NCI-H1105 (cell line): Measurements from ENCODE around the gene SVIP.

Source experiments
- DNase-seq: peaks from one replicate; lab custom pipeline; 2025; lab: John Stamatoyannopoulos, UW

Gene SVIP

DNA sequence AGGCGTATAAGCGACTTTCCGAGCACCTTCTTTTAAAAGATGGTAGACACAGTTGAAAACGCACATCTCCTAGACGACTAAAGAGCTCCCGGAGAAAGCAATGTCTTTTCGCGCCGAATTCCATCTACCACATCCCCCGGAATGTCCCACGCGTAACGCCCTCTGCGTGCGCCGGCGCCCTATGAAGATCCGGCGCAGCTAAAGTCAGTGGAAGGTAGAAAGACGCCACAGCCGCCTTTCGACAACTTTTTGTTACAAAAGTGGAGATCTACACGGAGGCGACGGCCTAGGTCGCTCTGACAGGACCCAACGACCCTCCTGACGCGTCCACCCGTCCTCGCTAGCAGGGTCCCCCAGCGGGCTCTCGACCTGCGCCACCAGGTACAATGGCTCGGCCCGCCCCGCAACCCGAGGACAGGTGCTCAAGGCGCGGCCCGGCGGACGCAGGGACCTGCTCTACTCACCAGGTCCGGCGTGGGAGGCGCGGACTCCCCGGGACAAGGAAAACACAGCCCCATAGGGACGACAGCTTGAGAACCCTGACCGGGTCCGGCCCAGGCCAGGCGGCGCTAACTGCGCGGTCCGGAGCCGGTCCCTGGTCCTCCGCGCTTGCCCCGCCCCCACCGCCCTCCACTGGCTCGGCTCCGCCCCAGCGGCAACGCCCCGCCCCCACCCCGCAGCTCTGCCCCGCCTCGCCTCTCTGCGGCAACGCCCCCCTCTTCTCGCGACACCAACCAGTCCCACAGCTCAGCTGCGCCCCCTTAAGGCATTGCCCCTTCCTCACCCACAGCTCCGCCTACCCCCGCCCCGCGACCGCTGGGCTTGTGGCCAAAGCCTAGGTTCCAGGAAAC lies at the start of gene SVIP:
TSS of gene SVIP (minus strand) at position 571 of the 851 bp plus-strand sequence. CDS start at position 518, 53 bp downstream.
- peak; percentile 97 for DNase-seq

- no peak for DNase-seq
Measured at GRCh38 chr11:22878604-22879003, 49.0 kb upstream of the SVIP start.

- no peak for DNase-seq
Measured at GRCh38 chr11:22878039-22878438, 48.4 kb upstream of the SVIP start.

DNA sequence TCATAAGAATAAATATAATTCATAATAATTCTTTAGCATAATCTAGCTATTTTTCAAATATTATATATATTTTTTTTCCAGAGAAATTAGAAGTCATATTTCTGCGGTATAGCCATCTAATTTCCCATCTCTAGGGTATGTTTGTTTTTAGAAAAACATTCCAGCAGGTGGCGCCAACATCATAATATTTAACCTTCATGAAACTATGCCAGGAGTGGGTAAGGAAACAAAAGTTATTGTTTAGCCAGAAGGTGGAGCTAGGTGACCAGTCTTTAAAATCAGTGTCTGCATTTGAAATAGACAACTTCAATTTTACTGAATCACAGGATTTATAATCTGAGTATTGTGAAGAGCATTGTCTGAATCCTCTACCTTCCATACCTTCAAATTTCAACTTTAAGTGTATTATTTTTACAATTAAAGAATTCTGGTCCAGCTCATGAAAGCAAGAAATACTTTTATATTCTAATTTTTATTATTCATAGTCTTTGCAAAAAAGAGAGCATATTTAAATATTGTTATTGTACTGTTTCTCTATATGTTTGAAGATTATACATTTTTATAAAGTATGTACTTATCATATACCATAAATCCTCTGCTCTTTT lies 46.4 kb upstream of the SVIP start:
- DNase-seq = peak; percentile 89

GRCh38 chr11:22869325-22869724 lies 39.7 kb upstream of the SVIP start:
- no peak for DNase-seq

- no peak for DNase-seq
Measured at GRCh38 chr11:22860241-22860640, 30.6 kb upstream of the SVIP start, which contains the start of gene CCDC179. Gene CCDC179 (minus strand): TSS chr11:22860474. CDS start chr11:22860421, 53 bp downstream.

GRCh38 chr11:22859756-22860155 lies 30.2 kb upstream of the SVIP start:
- DNase-seq = no peak

DNA sequence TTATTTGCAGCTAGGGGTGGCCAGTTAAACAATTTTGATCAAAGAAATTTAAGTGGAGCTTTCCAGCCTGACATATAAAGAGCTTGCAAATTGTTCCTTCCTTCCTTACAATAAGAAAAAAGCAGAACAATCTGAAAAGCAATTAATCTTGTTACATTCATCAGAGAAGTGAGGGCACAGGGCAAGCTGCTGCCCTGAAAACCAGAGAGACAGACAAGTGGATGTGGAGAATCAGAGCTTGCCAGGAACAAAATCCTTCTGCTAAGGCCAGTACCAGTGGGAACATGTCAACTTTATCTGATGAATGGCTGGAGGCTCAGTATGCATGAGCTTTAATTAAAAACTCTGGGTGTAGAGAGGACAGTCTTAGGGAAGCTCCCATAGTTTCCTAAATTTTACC lies 21.9 kb upstream of the SVIP start:
- no peak for DNase-seq

GRCh38 chr11:22846726-22847125 lies 17.1 kb upstream of the SVIP start:
- no peak for DNase-seq

DNA sequence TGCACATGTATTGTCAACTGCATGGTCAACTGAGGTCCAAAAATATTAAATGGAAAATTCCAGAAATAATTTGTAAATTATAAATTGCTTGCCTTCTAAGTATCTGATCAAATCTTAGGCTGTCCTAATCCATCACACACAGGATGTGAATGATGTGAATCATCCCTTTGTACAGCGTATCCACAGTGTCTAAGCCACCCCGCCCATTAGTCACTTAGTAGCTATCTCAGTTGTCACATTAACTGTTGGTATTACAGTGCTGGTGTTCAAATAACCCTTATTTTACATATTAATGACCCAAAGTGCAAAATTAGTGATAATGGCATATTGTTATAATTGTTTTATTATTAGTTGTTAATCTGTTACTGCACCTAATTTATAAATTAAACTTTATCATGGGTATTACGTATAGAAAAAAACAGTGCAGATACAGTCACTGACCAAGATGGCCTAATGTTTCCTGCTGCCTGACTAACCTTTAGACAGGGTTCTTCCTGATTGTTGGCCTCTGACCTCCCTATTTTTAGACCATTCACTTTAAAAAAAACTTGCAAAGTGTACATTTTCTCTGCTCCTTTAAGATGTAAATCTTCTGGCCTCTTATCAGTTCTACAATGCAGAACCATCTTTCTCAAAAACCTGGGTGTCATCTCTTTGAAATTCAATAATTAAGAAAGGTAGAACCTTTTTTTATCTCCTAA lies 2.9 kb upstream of the SVIP start:
- no peak for DNase-seq

DNA sequence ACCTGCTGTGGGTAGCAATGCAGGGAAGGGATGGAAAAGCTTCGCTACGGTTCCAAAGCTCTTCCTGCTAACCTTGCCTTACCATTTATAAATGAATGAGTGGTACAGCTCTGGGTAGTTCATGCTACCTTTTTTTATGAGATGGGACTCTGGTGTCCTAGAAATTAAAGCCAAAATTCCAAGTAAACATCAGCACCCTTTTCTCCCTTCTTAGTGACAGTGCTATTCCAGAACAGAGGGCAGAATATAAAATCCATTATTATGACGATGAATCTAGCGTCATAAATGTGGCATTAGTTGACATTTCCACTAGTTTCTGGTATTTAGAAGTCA lies 447 bp upstream of the SVIP start:
- no peak for DNase-seq

- no peak for DNase-seq
Measured at GRCh38 chr11:22828373-22828772, 1.2 kb downstream of the SVIP start.

- DNase-seq = no peak
Measured at GRCh38 chr11:22822203-22822602, 7.4 kb downstream of the SVIP start.

GRCh38 chr11:22809893-22810292 lies 19.7 kb downstream of the SVIP start:
- no peak for DNase-seq

DNA sequence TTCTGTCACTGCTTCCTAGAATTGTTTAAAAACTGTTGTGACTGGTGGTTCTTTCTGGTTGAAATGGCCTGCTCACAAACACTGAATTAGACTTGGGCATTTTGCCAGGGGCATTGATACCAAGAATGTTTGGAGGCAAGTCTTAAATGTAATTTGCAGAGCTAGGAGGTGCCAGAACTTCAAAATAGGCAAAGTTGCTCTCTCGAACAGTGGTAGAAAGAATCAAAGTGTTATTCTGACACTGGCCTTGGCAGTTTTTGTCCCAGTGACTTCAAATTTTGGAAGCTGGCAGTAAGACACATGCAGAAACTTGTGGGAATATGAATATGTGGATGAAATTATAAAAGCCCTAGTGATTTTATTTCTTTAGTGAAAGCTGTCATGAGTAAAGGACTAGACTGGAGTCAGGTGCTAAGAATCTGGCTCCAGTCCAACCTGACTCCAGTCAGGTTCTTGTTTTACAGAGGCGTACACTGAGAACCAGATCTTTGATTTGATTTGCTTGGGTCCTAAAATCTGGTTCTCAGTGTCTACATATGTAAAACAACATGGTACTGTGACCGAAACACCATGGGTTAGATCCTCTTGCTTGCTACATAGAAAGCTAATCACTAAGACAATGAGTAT lies 20.9 kb downstream of the SVIP start:
- DNase-seq = peak; percentile 3

GRCh38 chr11:22807855-22808570 lies 21.6 kb downstream of the SVIP start:
- DNase-seq = no peak

DNA sequence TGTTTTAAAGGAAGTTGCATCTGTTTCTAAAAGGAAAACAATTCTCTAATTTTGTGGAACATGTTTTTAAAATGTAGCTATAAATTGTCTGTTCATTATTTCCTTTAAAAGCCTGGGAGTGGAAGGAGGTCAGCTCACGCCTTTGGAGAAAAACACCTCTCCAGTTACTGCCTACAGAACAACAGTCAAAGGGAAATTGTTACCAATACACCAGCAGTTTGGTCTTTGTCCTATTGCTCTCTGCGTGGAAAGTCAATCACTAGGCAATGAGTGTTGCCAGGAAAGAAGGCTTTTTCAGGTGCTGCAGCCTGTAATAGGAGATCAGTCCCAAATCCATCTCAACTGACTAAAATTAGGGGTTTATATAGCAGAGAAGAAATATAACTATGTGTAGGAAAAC lies 22.2 kb downstream of the SVIP start:
- DNase-seq = no peak

DNA sequence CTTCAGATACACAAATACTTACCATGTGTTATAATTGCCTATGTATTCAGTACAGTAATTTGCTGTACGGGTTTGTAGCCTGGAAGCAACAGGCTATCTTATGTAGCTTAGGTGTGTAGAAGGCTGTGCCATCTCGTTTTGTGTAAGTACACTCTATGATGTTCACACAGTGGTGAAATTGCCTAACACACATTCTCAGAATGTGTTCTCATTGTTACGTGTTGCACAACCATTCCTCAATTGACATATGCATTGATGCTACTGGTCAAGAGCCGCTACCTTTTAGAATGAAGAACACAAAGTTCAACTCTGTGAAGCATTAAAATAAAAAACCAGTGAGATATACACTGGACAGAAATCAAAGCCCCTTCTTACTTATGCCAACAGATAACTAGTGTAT lies 26.7 kb downstream of the SVIP start:
- DNase-seq = no peak

GRCh38 chr11:22800482-22800881 lies 29.1 kb downstream of the SVIP start:
- no peak for DNase-seq

DNA sequence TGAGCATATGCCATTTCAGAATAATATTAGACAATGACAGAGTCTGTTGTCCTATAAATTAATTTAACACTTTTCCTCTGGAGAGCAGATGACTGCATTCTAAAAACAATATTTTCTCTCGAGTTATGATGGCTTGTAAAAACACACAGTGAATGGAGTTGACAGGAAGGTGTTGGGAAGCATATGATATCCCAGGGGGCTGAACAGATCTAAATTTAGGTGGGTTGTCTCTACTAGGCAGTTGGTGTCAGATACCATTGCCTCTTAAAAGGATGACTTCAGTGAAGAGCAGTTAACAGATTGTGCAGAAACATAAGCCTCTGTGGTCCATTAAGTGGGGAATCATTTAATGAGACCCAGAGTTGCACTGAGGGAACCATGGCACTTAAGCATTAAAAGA lies 30.7 kb downstream of the SVIP start:
- DNase-seq = no peak

DNA sequence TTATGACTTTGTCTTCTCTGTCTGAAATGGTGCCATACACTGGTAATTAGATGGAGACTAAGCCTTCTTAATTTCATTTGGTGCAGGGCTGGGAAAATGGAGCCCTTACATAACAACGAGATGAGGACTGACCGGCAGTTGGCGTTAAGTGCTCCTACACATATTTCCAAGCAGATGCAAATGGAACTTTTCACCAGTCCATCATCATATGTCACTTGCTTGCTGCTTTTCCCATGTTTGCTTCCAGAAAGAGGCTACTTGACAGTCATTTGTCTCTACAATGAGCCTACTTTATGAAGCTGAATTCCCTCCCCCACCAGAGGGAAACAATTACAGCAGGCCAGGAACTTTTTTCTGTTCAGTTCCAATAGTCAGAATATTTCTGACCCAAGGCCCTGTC lies 32.6 kb downstream of the SVIP start:
- DNase-seq = no peak

- DNase-seq = no peak
Measured at GRCh38 chr11:22795914-22796313, 33.7 kb downstream of the SVIP start.
